Muscle of leg (tissue), 9 donors: ENCODE data around the gene ARHGAP26. TPM values are rescaled to one million over a fixed set of nuclear protein-coding genes. Genes with fewer than 3 reads are reported as not detected.

Experiments
- polyA plus RNA-seq, 8 donors: library from polyadenylated mRNA; unstranded; fragments of 120-200 nt; gene quantifications; one replicate each; pipeline versions ENCODE4 v1.2.1 to v1.2.3, GENCODE V29; 2013; ENCODE audit warnings: inconsistent platforms in 1 of 8, low replicate concordance in 1 of 8; ENCODE audit not compliant: insufficient read length in 8 of 8, insufficient read depth in 1 of 8
- total RNA-seq: library from RNA; stranded (reverse); fragments of 120-200 nt; gene quantifications from one replicate; pipeline ENCODE4 v1.2.4, GENCODE V29; 2013

ARHGAP26 gene
- total and polyA plus RNA-seq, 9 donors = 10.4 to 17.1 (median 13.2) TPM

Other genes starting within 250 kb of the ARHGAP26 start
- gene FGF1, start 84.3 kb upstream of the ARHGAP26 start, total RNA-seq = 5.5 TPM
- 10 to 100 TPM in 3 of 8 donors, 1 to 10 TPM in 5; 5.7 to 12.1 (median 7.1) TPM for gene FGF1, start 84.3 kb upstream of the ARHGAP26 start, polyA plus RNA-seq